ENCODE measurements around the gene WDR3. TPM values are rescaled to one million over a fixed set of nuclear protein-coding genes. Genes with fewer than 3 reads are reported as not detected.

The WDR3 gene
- total RNA-seq, 1 experiment from 2014 or later, result 61.4 TPM

GRCh38 chr1:117925981-117926380, 3.6 kb upstream of the WDR3 start:
- no peak for DNase-seq
- Histone ChIP-seq H3K4me1 (ENCODE audit: insufficient read depth, low read length) (no peaks in the 10 kb centered on the region; the same call in 1 of the 2 replicates), H3K18ac (ENCODE audit: insufficient read length, low read depth, low read length) (no peak overlapping the region), H3K9ac (ENCODE audit: extremely low read depth, insufficient read length, low read length) (no peak overlapping the region), H3K27me3 (ENCODE audit: insufficient read depth, low read length) (peaks cover 1% of the 10 kb centered on the region; the same call in 1 of the 2 replicates), H2AFZ (ENCODE audit: low read length) (no peak overlapping the region), H4K8ac (replicated peaks; ENCODE audit: insufficient read length, low read depth, low read length) (no peak overlapping the region), H2BK12ac (ENCODE audit: insufficient read length, low read depth, low read length) (no peak overlapping the region), H3K23ac (ENCODE audit: insufficient read length, low read depth, low read length) (no peak overlapping the region), H2BK120ac (ENCODE audit: low read depth, low read length, poor library complexity, severe bottlenecking) (no peak overlapping the region), H3K79me2 (ENCODE audit: insufficient read depth, low read length) (peaks cover 12% of the 10 kb centered on the region; the same call in 1 of the 2 replicates), H2BK5ac (ENCODE audit: insufficient read length, low read length) (no peak overlapping the region), H3K9me3 (ENCODE audit: control insufficient read depth, low read depth, low read length) (no peaks in the 10 kb centered on the region), H4K5ac (ENCODE audit: insufficient read length, low read depth, low read length) (no peak overlapping the region), H3K79me1 (ENCODE audit: insufficient read depth, low read depth, low read length, poor library complexity, severe bottlenecking) (no peaks in the 10 kb centered on the region), H3K23me2 (ENCODE audit: insufficient read length, low read depth, low read length, poor library complexity, severe bottlenecking) (peaks cover 11% of the 10 kb centered on the region), H3K4me2 (ENCODE audit: insufficient read depth, insufficient read length, low read length) (no peak overlapping the region), H3K4ac (ENCODE audit: low read depth, low read length) (no peak overlapping the region), H4K91ac (ENCODE audit: insufficient read length, low read depth, low read length) (no peak overlapping the region), H3K14ac (ENCODE audit: insufficient read depth, low read length) (no peak overlapping the region), H2BK15ac (ENCODE audit: low read depth, low read length) (no peak overlapping the region), H3K27ac (ENCODE audit: insufficient read length, low read depth, low read length) (no peak overlapping the region), H2BK20ac (ENCODE audit: low read depth, low read length, poor library complexity, severe bottlenecking) (no peak overlapping the region), H4K20me1 (ENCODE audit: control insufficient read depth, insufficient read depth, insufficient read length) (peaks cover 2% of the 10 kb centered on the region), H2AK5ac (ENCODE audit: insufficient read length, low read length) (no peak overlapping the region), H3T11ph (ENCODE audit: low read length) (no peak overlapping the region), H3K56ac (ENCODE audit: insufficient read length, low read depth, low read length) (no peak overlapping the region)
- Mint-ChIP-seq H3K36me3 (ENCODE audit: insufficient read depth in 1 of 3, low read depth in 3 of 3) (peaks cover 14 to 17% (median 16%) of the 10 kb centered on the region in 3 experiments; a peak in 6 of 7 replicates), H3K27me3 (ENCODE audit: low read depth) (no peaks in the 10 kb centered on the region), H3K4me3 (no peak overlapping the region), H3K4me1 (peaks cover 26 to 36% of the 10 kb centered on the region in 2 experiments), H3K9me3 (peaks cover 12 to 15% of the 10 kb centered on the region in 2 experiments; a peak in 4 of 5 replicates), H3K27ac (no peak overlapping the region)
- no peak for TF ChIP-seq CTCF (conservative IDR thresholded peaks at IDR 0.05)
- 100% methylated on average over 1 of the region's 3 CpGs for WGBS (ENCODE audit: extremely low coverage, insufficient read length, low lambda C conversion rate)
